ENCODE data around the gene ANKRD16.
"Not testable (repeated sequence)": the region's sequence is repeated elsewhere in the genome, so short reads cannot be mapped to it uniquely, and the experiment has no call there.

ANKRD16 gene

GRCh38 chr10:5871596-5871995 lies 18.1 kb downstream of the ANKRD16 start:
- no peak for DNase-seq

GRCh38 chr10:5869156-5869555 lies 20.5 kb downstream of the ANKRD16 start:
- no peak for DNase-seq

- not testable (repeated sequence) for DNase-seq
Observed at GRCh38 chr10:5868383-5868782, 21.3 kb downstream of the ANKRD16 start.

GRCh38 chr10:5867091-5867615 lies 22.5 kb downstream of the ANKRD16 start:
- DNase-seq, result not testable (repeated sequence)

- DNase-seq, result not testable (repeated sequence)
Observed at GRCh38 chr10:5866451-5867081, 23.1 kb downstream of the ANKRD16 start.

GRCh38 chr10:5862981-5863685 lies 26.6 kb downstream of the ANKRD16 start:
- not testable (repeated sequence) for DNase-seq

- DNase-seq, result no peak
Observed at GRCh38 chr10:5862360-5862961, 27.2 kb downstream of the ANKRD16 start.

- DNase-seq, result no peak
Observed at GRCh38 chr10:5860066-5860465, 29.6 kb downstream of the ANKRD16 start.

GRCh38 chr10:5858811-5859210 lies 30.9 kb downstream of the ANKRD16 start:
- no peak for DNase-seq

- DNase-seq, result no peak
Observed at GRCh38 chr10:5856701-5857004, 33.0 kb downstream of the ANKRD16 start.

- DNase-seq, result no peak
Observed at GRCh38 chr10:5855979-5856700, 33.6 kb downstream of the ANKRD16 start.

GRCh38 chr10:5854131-5854475 lies 35.6 kb downstream of the ANKRD16 start:
- DNase-seq, result no peak

- not testable (repeated sequence) for DNase-seq
Observed at GRCh38 chr10:5846667-5847066, 43.0 kb downstream of the ANKRD16 start.

GRCh38 chr10:5844345-5845055 lies 45.2 kb downstream of the ANKRD16 start:
- no peak for DNase-seq

- no peak for DNase-seq
Observed at GRCh38 chr10:5843686-5844344, 45.9 kb downstream of the ANKRD16 start.

- no peak for DNase-seq
Observed at GRCh38 chr10:5841965-5842364, 47.7 kb downstream of the ANKRD16 start.

GRCh38 chr10:5840314-5841307 lies 49.1 kb downstream of the ANKRD16 start:
- no peak for DNase-seq

GRCh38 chr10:5836181-5836580 lies 53.5 kb downstream of the ANKRD16 start:
- DNase-seq, result not testable (repeated sequence)

- no peak for DNase-seq
Observed at GRCh38 chr10:5835446-5836095, 54.1 kb downstream of the ANKRD16 start.

- no peak for DNase-seq
Observed at GRCh38 chr10:5833814-5834213, 55.9 kb downstream of the ANKRD16 start.

- no peak for DNase-seq
Observed at GRCh38 chr10:5832946-5833345, 56.7 kb downstream of the ANKRD16 start.

Data from NCI-H146 (cell line).